GM19467 (cell line): ENCODE measurements around the gene SLC38A8.

Experiments
- ATAC-seq: cut with Tn5 transposase; IDR thresholded peaks from one replicate; pipeline ENCODE4 v1.9.1; 2021; ENCODE audit warnings: mild to moderate bottlenecking, moderate library complexity; ENCODE audit not compliant: unreplicated experiment

SLC38A8 gene

GRCh38 chr16:84003038-84003437 lies 39.6 kb downstream of the SLC38A8 start:
- no peak for ATAC-seq

GRCh38 chr16:84001726-84002125 lies 40.9 kb downstream of the SLC38A8 start:
- ATAC-seq, result no peak

- ATAC-seq, result no peak
These were observed 41.5 kb downstream of the SLC38A8 start for GRCh38 chr16:84000989-84001642.

- no peak for ATAC-seq
These were observed 44.5 kb downstream of the SLC38A8 start for GRCh38 chr16:83998091-83998490.

GRCh38 chr16:83996481-83997252 lies 45.9 kb downstream of the SLC38A8 start:
- no peak for ATAC-seq

- no peak for ATAC-seq
These were observed 46.8 kb downstream of the SLC38A8 start for GRCh38 chr16:83995754-83996153.

GRCh38 chr16:83994703-83995102 lies 47.9 kb downstream of the SLC38A8 start:
- no peak for ATAC-seq

GRCh38 chr16:83994087-83994486 lies 48.5 kb downstream of the SLC38A8 start:
- no peak for ATAC-seq

GRCh38 chr16:83992624-83993023 lies 50.0 kb downstream of the SLC38A8 start:
- no peak for ATAC-seq

- no peak for ATAC-seq
These were observed 52.1 kb downstream of the SLC38A8 start for GRCh38 chr16:83990492-83990891.

GRCh38 chr16:83989300-83989699 lies 53.3 kb downstream of the SLC38A8 start:
- no peak for ATAC-seq

- no peak for ATAC-seq
These were observed 59.1 kb downstream of the SLC38A8 start for GRCh38 chr16:83983491-83983890.

GRCh38 chr16:83981799-83982198 lies 60.8 kb downstream of the SLC38A8 start:
- no peak for ATAC-seq

- no peak for ATAC-seq
These were observed 61.8 kb downstream of the SLC38A8 start for GRCh38 chr16:83980794-83981193.

GRCh38 chr16:83979441-83979840 lies 63.2 kb downstream of the SLC38A8 start:
- no peak for ATAC-seq

GRCh38 chr16:83978401-83978904 lies 64.1 kb downstream of the SLC38A8 start:
- ATAC-seq, result no peak

- ATAC-seq, result no peak
These were observed 65.4 kb downstream of the SLC38A8 start for GRCh38 chr16:83977056-83977815.

- no peak for ATAC-seq
These were observed 66.9 kb downstream of the SLC38A8 start for GRCh38 chr16:83975590-83976260.

- no peak for ATAC-seq
These were observed 68.1 kb downstream of the SLC38A8 start for GRCh38 chr16:83974475-83974874.

GRCh38 chr16:83973581-83974385 lies 68.8 kb downstream of the SLC38A8 start:
- no peak for ATAC-seq
